ENCODE results near the gene ITIH4. TPM values are rescaled to one million over a fixed set of nuclear protein-coding genes. Genes with fewer than 3 reads are reported as not detected.

ITIH4 gene
- polyA plus RNA-seq, 3 donors: 0.59 to 47.7 TPM; not detected in 1

- H3K27me3 ChIP-seq (ENCODE audit: control insufficient read depth in 2 of 2, insufficient read depth in 2 of 2, low read length in 2 of 2): no peaks in the 10 kb centered on the region
- Mint-ChIP-seq H3K9me3 (no peaks in the 10 kb centered on the region), H3K4me1 (no peaks in the 10 kb centered on the region), H3K27me3 (ENCODE audit: low read depth in 3 of 3) (peaks cover 0 to 6% (median 2%) of the 10 kb centered on the region in 3 donors), H3K4me3 (no peak overlapping the region), H3K36me3 (peaks cover 4 to 11% of the 10 kb centered on the region in 2 donors), H3K27ac (peak overlapping the region in 1 of 7 donors; percentile 68)
- 98% methylated on average over 6 of the region's 10 CpGs for WGBS (ENCODE audit: insufficient coverage)
- DNase-seq: no peak
- no peaks in the 10 kb centered on the region for H3K9me3 ChIP-seq (replicated peaks in 1 of 2; ENCODE audit: control insufficient read depth in 1 of 2, insufficient read depth in 1 of 2, low read length in 2 of 2)
- no peak overlapping the region for H3K4me2 ChIP-seq (replicated peaks; ENCODE audit: extremely low read depth, low read length, poor library complexity, severe bottlenecking)
- no peaks in the 10 kb centered on the region for H4K20me1 ChIP-seq (ENCODE audit: insufficient read depth, low read length)
- no peak overlapping the region for H3K4me3 ChIP-seq (replicated peaks in 1 of 3; ENCODE audit: low read depth in 2 of 3, low read length in 3 of 3)
- no peaks in the 10 kb centered on the region for H3K79me2 ChIP-seq (ENCODE audit: insufficient read depth, low read length)
- intact Hi-C loops (cut with micrococcal nuclease): no loop called here
- H2AFZ ChIP-seq (ENCODE audit: insufficient read depth, low read depth, low read length, poor library complexity, severe bottlenecking): no peak overlapping the region
- no peak overlapping the region for H3K9ac ChIP-seq (ENCODE audit: insufficient read depth, low read length, poor library complexity, severe bottlenecking)
- H3K27ac ChIP-seq (ENCODE audit: low read depth in 1 of 2, low read length in 2 of 2): no peak overlapping the region
- no peaks in the 10 kb centered on the region for H3K4me1 ChIP-seq (ENCODE audit: control insufficient read depth in 1 of 2, insufficient read depth in 2 of 2, low read length in 2 of 2)
- H3K36me3 ChIP-seq (replicated peaks in 1 of 2; ENCODE audit: control insufficient read depth in 1 of 2, insufficient read depth in 2 of 2, low read length in 2 of 2): peaks cover 0 to 9% of the 10 kb centered on the region in 2 donors
- no peak for TF ChIP-seq CTCF (IDR thresholded peaks at IDR 0.05)
These were observed 13.3 kb downstream of the ITIH4 start for GRCh38 chr3:52817221-52817620.

- H3K27ac Mint-ChIP-seq: no peak overlapping the region
- no peak overlapping the region for H3K4me3 Mint-ChIP-seq
- no peak overlapping the region for H3K4me3 ChIP-seq (replicated peaks in 1 of 3; ENCODE audit: low read depth in 2 of 3, low read length in 3 of 3)
- intact Hi-C loops (cut with micrococcal nuclease): no loop called here
- TF ChIP-seq CTCF (IDR thresholded peaks at IDR 0.05): no peak
- H3K4me2 ChIP-seq (replicated peaks; ENCODE audit: extremely low read depth, low read length, poor library complexity, severe bottlenecking): no peak overlapping the region
- no peak overlapping the region for H3K9ac ChIP-seq (ENCODE audit: insufficient read depth, low read length, poor library complexity, severe bottlenecking)
- no peak overlapping the region for H3K27ac ChIP-seq (ENCODE audit: low read depth in 1 of 2, low read length in 2 of 2)
- H3K4me1 ChIP-seq (ENCODE audit: control insufficient read depth in 1 of 2, insufficient read depth in 2 of 2, low read length in 2 of 2): no peaks in the 10 kb centered on the region
- no peaks in the 10 kb centered on the region for H3K4me1 Mint-ChIP-seq
- DNase-seq: no peak
- whole genome bisulfite sequencing (ENCODE audit: insufficient coverage): 99% methylated on average over 10 of the region's 10 CpGs
- peaks cover 4 to 11% of the 10 kb centered on the region in 2 donors for H3K36me3 Mint-ChIP-seq
- H3K36me3 ChIP-seq (replicated peaks in 1 of 2; ENCODE audit: control insufficient read depth in 1 of 2, insufficient read depth in 2 of 2, low read length in 2 of 2): peaks cover 0 to 9% of the 10 kb centered on the region in 2 donors
- H3K79me2 ChIP-seq (ENCODE audit: insufficient read depth, low read length): no peaks in the 10 kb centered on the region
- H3K9me3 Mint-ChIP-seq: no peaks in the 10 kb centered on the region
- no peaks in the 10 kb centered on the region for H3K27me3 ChIP-seq (ENCODE audit: control insufficient read depth in 2 of 2, insufficient read depth in 2 of 2, low read length in 2 of 2)
- no peaks in the 10 kb centered on the region for H4K20me1 ChIP-seq (ENCODE audit: insufficient read depth, low read length)
- no peaks in the 10 kb centered on the region for H3K9me3 ChIP-seq (replicated peaks in 1 of 2; ENCODE audit: control insufficient read depth in 1 of 2, insufficient read depth in 1 of 2, low read length in 2 of 2)
- H2AFZ ChIP-seq (ENCODE audit: insufficient read depth, low read depth, low read length, poor library complexity, severe bottlenecking): no peak overlapping the region
- H3K27me3 Mint-ChIP-seq (ENCODE audit: low read depth in 3 of 3): peaks cover 0 to 5% (median 2%) of the 10 kb centered on the region in 3 donors
These were observed 13.8 kb downstream of the ITIH4 start for GRCh38 chr3:52816654-52817053.
